ENCODE data around the gene NPHP1. TPM values are rescaled to one million over a fixed set of nuclear protein-coding genes. Genes with fewer than 3 reads are reported as not detected.

The NPHP1 gene
- total RNA-seq, 1 donor from 2014 or later: 5.7 TPM

DNA sequence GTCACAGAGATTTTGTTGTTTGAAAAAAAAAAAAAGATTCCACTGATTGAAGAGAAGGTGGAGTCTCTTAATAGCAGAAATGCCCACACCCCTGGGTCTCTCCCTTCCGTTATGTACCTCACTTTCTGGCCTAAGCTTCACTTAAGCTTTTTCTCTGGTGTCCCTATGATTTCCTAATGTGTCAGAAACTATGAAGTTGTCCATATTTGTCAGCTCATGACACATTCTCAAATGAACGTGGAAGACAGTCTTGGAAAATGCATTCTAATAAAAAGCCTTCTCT lies 83.8 kb downstream of the NPHP1 start:
- no peak overlapping the region for H3K27ac Mint-ChIP-seq (ENCODE audit: unreplicated experiment)
- H3K36me3 Mint-ChIP-seq (ENCODE audit: low read depth, unreplicated experiment): peaks cover 4% of the 10 kb centered on the region
- peaks cover 13% of the 10 kb centered on the region for H3K27me3 Mint-ChIP-seq (ENCODE audit: unreplicated experiment)
- no peaks in the 10 kb centered on the region for H3K9me3 Mint-ChIP-seq (ENCODE audit: unreplicated experiment)
- no peak overlapping the region for H3K4me3 Mint-ChIP-seq (ENCODE audit: unreplicated experiment)
- no peak for DNase-seq (ENCODE audit: low spot score)
- TF ChIP-seq, protein P1, sequence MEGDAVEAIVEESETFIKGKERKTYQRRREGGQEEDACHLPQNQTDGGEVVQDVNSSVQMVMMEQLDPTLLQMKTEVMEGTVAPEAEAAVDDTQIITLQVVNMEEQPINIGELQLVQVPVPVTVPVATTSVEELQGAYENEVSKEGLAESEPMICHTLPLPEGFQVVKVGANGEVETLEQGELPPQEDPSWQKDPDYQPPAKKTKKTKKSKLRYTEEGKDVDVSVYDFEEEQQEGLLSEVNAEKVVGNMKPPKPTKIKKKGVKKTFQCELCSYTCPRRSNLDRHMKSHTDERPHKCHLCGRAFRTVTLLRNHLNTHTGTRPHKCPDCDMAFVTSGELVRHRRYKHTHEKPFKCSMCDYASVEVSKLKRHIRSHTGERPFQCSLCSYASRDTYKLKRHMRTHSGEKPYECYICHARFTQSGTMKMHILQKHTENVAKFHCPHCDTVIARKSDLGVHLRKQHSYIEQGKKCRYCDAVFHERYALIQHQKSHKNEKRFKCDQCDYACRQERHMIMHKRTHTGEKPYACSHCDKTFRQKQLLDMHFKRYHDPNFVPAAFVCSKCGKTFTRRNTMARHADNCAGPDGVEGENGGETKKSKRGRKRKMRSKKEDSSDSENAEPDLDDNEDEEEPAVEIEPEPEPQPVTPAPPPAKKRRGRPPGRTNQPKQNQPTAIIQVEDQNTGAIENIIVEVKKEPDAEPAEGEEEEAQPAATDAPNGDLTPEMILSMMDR (IDR thresholded peaks at IDR 0.05; ENCODE audit: unreplicated experiment): no peak
- H3K4me1 Mint-ChIP-seq (ENCODE audit: unreplicated experiment): peaks cover 33% of the 10 kb centered on the region

DNA sequence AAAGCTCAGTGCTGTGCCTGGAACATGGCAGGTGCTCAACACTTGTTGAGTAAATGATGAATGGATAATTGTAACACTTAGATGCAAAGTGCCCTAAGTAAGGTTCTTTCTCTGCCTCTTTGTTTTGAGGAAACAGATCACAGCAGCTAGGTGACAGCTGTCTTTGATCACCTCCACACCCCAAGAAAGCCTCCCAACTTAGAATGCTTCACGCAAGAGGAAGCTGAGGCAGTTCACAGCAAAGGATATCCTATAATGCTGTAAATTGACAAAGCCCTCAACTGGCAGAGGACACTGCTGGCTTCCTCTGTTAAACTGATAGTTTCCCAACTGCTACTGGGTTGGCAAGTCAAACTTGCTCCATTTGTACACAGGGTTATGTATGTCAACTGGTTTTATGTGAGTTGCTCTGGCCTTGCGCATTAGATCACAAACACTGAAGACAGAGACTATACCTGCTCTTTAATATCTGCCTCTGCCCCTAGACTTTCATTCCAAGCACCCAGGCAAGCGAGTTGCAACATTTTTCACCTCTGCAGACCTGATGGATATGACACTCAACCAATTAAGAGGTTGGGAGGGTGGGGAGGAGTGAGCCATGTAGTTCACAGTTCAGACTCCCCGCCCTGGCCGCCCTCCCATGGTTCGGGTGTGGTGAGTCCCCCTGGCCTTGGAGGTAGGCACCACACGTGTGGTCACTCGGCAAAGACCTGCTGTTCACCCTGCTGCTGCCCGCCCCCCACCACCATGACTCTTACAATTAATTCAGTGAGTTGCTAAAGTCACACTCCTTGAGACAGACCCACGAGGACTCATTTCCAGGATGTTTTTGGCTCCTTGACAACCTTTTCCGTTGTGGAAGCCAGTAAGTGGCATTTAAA lies 84.4 kb downstream of the NPHP1 start:
- H3K27ac Mint-ChIP-seq (ENCODE audit: unreplicated experiment): no peak overlapping the region
- peaks cover 4% of the 10 kb centered on the region for H3K36me3 Mint-ChIP-seq (ENCODE audit: low read depth, unreplicated experiment)

DNA sequence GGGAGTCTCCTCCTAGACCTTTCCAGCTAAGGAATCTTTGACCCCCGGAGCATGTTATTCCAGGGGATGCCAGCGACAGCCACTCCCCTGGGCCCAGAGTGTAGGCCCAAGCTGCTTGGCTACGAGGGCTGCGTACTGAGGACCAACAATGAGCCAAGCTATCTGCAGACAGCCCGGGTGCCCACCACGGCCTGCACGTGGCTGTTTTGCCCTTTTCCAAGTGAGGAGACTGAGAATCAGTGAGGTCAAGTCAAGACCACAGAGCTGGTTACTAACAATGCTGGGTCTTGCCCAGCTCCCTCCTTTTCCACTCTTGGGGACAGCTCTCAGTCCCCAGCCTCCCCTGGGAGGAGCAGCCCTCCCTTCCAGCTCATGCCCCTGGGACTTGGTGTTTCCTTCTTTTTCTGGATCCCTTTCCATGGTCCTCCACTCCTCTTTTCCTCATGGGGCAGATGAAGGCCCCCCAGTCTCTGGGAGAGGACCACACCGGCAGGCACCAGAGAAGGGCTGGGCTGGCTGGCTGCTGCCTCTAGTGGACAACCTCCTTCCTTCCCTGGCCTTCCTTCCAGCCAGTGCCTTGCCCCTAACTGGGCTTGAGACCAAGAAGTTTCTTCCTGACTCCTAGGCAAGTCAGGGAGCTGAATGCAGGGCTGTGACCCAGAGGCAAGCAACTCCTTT lies 88.6 kb downstream of the NPHP1 start:
- H3K4me3 Mint-ChIP-seq (ENCODE audit: unreplicated experiment): no peak overlapping the region
- DNase-seq (ENCODE audit: low spot score): peak; percentile 40
- H3K36me3 Mint-ChIP-seq (ENCODE audit: low read depth, unreplicated experiment): peaks cover 4% of the 10 kb centered on the region
- H3K27ac Mint-ChIP-seq (ENCODE audit: unreplicated experiment): no peak overlapping the region
- H3K27me3 Mint-ChIP-seq (ENCODE audit: unreplicated experiment): peaks cover 16% of the 10 kb centered on the region
- no peaks in the 10 kb centered on the region for H3K9me3 Mint-ChIP-seq (ENCODE audit: unreplicated experiment)
- TF ChIP-seq, protein P1 (IDR thresholded peaks at IDR 0.05; ENCODE audit: unreplicated experiment): no peak
- peaks cover 40% of the 10 kb centered on the region for H3K4me1 Mint-ChIP-seq (ENCODE audit: unreplicated experiment)

More for the DNA sequence above, 84.4 kb downstream of the NPHP1 start:
- peaks cover 33% of the 10 kb centered on the region for H3K4me1 Mint-ChIP-seq (ENCODE audit: unreplicated experiment)
- peaks cover 14% of the 10 kb centered on the region for H3K27me3 Mint-ChIP-seq (ENCODE audit: unreplicated experiment)
- DNase-seq (ENCODE audit: low spot score): no peak
- TF ChIP-seq, protein P1 (IDR thresholded peaks at IDR 0.05; ENCODE audit: unreplicated experiment): no peak
- no peaks in the 10 kb centered on the region for H3K9me3 Mint-ChIP-seq (ENCODE audit: unreplicated experiment)
- peak overlapping the region; percentile 32 for H3K4me3 Mint-ChIP-seq (ENCODE audit: unreplicated experiment)

DNA sequence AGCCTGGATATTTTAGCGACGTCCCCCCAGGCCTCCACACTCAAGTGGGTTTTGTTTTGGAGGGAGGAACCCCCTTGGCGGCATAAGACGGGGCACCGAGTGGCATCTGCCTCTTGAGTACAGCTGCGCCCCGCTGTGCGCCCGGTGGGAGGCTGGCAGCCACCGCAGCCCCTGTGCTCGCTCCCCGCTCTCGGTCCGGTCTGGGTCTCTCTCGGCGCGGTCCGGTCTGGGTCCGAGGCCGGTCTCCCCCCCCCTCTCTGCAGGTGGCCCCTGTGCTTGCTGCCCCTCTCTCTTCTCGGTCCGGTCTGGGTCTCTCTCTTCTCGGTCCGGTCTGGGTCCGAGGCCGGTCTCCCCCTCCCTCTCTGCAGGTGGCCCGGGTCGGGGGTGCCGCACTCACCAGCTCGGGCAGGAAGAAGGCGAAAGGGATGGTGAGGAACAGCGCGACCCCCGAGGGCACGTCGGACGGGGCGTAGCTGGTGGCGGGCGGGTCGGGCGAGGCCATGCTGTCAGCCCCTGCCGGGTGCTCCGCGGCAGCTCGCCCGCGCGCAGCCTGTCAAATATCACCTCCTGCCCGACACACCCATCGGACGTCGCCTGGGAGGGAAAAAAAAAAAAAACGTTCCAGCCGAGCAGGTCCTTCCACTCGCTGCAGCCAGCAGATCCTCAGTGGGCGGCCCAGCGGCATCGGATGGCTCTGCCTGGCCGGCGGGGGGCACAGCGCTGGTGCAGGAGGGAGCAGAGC lies 89.4 kb downstream of the NPHP1 start, which contains the start of gene MALL:
Gene MALL (minus strand): TSS at position 532 of the 742 bp plus-strand sequence. CDS start 30 bp downstream, at position 502.
- peaks cover 14% of the 10 kb centered on the region for H3K27me3 Mint-ChIP-seq (ENCODE audit: unreplicated experiment)

More for the DNA sequence above, 89.4 kb downstream of the NPHP1 start, which contains the start of gene MALL:
- peak; percentile 16 for DNase-seq (ENCODE audit: low spot score)
- H3K4me3 Mint-ChIP-seq (ENCODE audit: unreplicated experiment): no peak within 1 kb of the TSS
- H3K36me3 Mint-ChIP-seq (ENCODE audit: low read depth, unreplicated experiment): peaks cover 4% of the 10 kb centered on the region
- H3K27ac Mint-ChIP-seq (ENCODE audit: unreplicated experiment): no peak within 1 kb of the TSS
- TF ChIP-seq, protein P1 (IDR thresholded peaks at IDR 0.05; ENCODE audit: unreplicated experiment): no peak
- peaks cover 34% of the 10 kb centered on the region for H3K4me1 Mint-ChIP-seq (ENCODE audit: unreplicated experiment)
- no peaks in the 10 kb centered on the region for H3K9me3 Mint-ChIP-seq (ENCODE audit: unreplicated experiment)

Measured in endothelial cell (in vitro differentiated cells).